NCI-H187 (cell line): ENCODE measurements around the gene ACTN4.

Experiments used
- DNase-seq, 2 experiments: peaks; one replicate each; lab custom pipeline; 2025; lab: John Stamatoyannopoulos, UW

ACTN4 gene

GRCh38 chr19:38635483-38636399 lies 11.7 kb upstream of the ACTN4 start:
- DNase-seq: no peak

GRCh38 chr19:38638461-38638860 lies 9.0 kb upstream of the ACTN4 start:
- no peak for DNase-seq

- DNase-seq: no peak
Observed at GRCh38 chr19:38639679-38640078, 7.8 kb upstream of the ACTN4 start.

GRCh38 chr19:38640368-38640767 lies 7.1 kb upstream of the ACTN4 start:
- DNase-seq: no peak

- DNase-seq: no peak
Observed at GRCh38 chr19:38642176-38642575, 5.3 kb upstream of the ACTN4 start.

- DNase-seq: no peak
Observed at GRCh38 chr19:38644719-38645118, 2.7 kb upstream of the ACTN4 start.

GRCh38 chr19:38647966-38648768 lies 718 bp downstream of the ACTN4 start:
- DNase-seq: no peak

- DNase-seq: no peak
Observed at GRCh38 chr19:38648769-38649304, 1.4 kb downstream of the ACTN4 start.

GRCh38 chr19:38649305-38650171 lies 2.1 kb downstream of the ACTN4 start:
- DNase-seq: no peak

- no peak for DNase-seq
Observed at GRCh38 chr19:38650172-38650775, 2.8 kb downstream of the ACTN4 start.

- no peak for DNase-seq
Observed at GRCh38 chr19:38650911-38651584, 3.6 kb downstream of the ACTN4 start.

- no peak for DNase-seq
Observed at GRCh38 chr19:38653028-38653571, 5.7 kb downstream of the ACTN4 start.

GRCh38 chr19:38654628-38655055 lies 7.2 kb downstream of the ACTN4 start:
- no peak for DNase-seq

- no peak for DNase-seq
Observed at GRCh38 chr19:38655148-38655824, 7.8 kb downstream of the ACTN4 start.

- no peak for DNase-seq
Observed at GRCh38 chr19:38656171-38656981, 8.9 kb downstream of the ACTN4 start.

- no peak for DNase-seq
Observed at GRCh38 chr19:38657633-38658222, 10.3 kb downstream of the ACTN4 start.

- no peak for DNase-seq
Observed at GRCh38 chr19:38658462-38659306, 11.2 kb downstream of the ACTN4 start.

- DNase-seq: no peak
Observed at GRCh38 chr19:38660724-38661123, 13.3 kb downstream of the ACTN4 start.
